HG03439 (cell line): ENCODE data around the gene AHCYL1.

Experiments
- ATAC-seq: cut with Tn5 transposase; IDR thresholded peaks from one replicate; pipeline ENCODE4 v1.9.1; 2021; ENCODE audit warnings: mild to moderate bottlenecking, moderate library complexity; ENCODE audit not compliant: unreplicated experiment

Gene AHCYL1

DNA sequence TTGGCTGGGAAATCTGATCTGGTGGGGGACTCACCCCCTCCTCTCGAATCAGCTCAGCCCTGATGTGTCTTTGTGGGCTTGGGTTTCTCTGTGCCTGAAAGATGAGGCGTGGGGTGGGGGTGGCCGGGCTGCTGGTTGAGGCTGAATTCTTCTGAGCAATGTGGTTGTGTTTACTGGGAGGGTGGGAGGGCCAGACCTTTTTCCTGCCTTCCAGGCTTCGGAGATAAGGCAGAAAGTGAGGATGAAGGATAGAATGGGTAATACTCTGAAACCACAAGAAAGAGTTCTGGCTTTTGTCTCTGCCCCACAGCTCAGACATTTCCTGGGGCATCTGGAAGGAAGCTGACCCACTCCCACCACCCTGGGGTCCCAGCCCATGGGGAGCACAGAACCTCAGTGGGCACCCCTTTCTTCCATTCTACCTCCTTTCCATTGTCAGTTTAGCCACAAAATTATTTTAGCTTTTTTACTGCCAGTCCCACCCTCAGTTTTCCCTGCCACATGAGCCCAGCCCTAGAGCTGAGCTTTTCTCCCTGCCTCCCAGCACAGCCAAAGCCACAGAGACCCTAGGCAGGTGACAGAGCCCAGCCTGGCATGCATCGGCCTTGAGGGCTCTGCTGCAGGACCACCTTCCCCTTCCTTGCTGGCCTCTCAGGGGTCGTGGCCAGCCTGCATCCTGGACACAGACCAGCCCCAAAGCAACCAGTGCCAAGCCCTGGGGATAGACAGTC lies 74.7 kb downstream of the AHCYL1 start:
- no peak for ATAC-seq

- no peak for ATAC-seq
These were observed 75.6 kb downstream of the AHCYL1 start for GRCh38 chr1:110060034-110060661.

DNA sequence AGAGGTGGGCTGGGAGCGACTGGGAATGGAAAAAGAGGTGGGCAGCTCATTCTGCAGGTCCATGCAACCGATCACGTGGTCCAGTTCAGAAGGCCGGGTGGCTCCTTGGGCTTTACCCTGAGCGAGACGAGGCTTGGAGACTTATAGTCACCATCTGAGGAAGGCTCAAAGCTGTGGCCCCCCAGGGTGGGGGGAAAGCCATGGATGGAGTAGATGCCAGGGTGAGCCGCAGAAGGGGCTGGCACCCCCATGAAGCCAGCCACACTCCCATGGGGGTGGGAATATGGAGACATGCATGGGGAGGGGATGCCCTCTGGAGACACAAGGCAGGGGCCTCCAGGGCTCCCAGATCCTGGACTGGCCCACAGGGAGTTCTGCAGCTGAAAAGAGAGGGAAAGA lies 76.1 kb downstream of the AHCYL1 start:
- ATAC-seq = no peak

- no peak for ATAC-seq
These were observed 76.8 kb downstream of the AHCYL1 start for GRCh38 chr1:110061341-110061740.

DNA sequence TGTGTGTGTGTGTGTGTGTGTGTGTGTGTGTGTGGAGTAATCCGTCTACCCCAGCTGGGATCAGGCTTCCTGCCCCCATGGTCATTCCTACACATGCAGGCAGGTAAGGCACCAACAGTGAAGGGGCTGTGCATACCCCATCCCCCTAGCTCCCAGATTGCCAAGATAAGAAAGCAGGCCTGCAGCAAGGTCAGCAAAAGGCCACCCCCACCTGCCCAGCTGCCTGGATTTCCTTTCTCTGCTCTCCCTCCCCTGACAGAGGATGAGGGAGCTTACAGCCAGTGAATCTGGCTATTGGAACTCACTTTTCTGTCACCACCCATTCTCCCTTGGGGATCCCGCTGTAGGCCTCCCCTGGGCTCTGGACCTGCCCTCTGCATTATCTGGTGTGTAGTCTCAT lies 78.0 kb downstream of the AHCYL1 start:
- no peak for ATAC-seq

DNA sequence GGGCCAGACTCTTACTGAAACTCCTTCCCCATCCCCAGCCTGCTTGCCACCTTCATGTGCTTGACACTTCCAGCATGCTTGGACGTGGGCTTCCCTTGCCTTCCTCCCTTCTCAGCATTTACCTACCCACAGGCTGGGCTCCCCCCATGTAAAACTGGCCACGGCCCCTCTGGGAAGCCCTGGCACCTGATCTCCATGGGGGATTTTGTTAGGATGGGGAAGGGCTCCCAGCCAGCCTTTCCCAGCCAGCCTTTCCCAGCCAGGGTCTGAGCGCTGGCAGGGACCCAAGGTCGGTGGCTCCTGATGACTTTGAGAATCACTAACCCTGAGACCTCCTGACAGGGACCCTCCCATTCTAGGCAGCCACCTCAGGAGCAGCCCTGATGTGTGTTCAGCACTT lies 79.2 kb downstream of the AHCYL1 start:
- ATAC-seq = no peak

DNA sequence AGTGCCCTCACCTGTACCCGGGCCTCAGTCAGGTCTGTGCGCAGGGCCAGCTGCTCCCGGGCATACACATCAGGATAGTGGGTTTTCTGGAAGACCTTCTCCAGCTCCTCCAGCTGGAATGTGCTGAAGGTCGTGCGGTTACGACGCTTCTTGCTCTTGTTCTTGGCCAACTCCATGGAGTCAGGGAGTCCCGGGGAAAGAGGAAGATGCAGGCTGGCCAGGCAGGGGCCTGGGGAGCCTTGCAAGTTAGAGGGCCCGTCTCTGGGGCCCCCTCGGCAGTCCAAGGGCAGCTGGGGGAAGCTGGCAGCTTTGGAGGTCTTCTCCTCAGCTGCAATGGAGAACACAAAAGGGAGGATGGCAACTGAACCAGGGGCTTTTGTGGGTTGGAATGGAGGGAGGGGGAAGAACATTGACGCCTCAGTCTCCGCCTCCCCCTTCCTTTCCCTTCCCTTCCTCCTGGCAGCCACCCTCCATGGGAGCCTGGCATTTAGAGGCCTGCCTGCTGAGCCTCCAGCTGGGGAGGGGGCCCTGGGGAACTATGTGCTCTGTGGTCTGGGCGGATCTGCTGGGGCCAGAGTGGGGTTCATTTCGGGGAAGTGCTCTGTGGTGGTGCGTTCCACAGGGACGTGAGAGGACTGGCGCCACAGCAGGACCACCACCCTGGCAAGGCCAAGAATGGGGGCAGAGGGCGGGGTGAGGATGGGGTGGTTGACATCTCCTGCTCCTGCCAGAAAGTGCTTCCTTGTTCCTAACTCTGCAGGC lies 80.2 kb downstream of the AHCYL1 start:
- no peak for ATAC-seq

- ATAC-seq = no peak
These were observed 81.3 kb downstream of the AHCYL1 start for GRCh38 chr1:110065841-110066240.

DNA sequence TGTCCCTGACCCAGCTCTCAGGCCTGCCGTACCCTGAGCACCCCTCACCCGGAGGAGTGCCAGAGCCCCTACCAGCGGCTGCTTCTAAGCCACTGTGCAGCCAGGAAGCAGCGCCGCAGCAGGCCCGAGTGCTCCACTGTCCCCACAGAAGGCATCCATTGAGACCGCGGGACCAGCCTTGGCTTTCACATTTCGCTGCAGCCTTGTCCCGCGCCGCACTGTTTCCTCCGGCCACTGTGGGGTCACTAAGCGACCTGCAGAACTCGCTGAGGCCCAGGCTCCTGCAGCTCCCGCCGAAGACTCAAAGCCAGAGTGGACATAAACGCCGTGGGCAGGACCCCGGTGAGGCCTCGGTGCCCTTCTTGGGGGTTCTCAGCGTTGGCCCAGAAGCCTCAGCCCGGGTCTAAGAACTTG lies 82.9 kb downstream of the AHCYL1 start:
- no peak for ATAC-seq

- no peak for ATAC-seq
These were observed 83.5 kb downstream of the AHCYL1 start for GRCh38 chr1:110067893-110068645.

- no peak for ATAC-seq
These were observed 84.3 kb downstream of the AHCYL1 start for GRCh38 chr1:110068646-110069403.

DNA sequence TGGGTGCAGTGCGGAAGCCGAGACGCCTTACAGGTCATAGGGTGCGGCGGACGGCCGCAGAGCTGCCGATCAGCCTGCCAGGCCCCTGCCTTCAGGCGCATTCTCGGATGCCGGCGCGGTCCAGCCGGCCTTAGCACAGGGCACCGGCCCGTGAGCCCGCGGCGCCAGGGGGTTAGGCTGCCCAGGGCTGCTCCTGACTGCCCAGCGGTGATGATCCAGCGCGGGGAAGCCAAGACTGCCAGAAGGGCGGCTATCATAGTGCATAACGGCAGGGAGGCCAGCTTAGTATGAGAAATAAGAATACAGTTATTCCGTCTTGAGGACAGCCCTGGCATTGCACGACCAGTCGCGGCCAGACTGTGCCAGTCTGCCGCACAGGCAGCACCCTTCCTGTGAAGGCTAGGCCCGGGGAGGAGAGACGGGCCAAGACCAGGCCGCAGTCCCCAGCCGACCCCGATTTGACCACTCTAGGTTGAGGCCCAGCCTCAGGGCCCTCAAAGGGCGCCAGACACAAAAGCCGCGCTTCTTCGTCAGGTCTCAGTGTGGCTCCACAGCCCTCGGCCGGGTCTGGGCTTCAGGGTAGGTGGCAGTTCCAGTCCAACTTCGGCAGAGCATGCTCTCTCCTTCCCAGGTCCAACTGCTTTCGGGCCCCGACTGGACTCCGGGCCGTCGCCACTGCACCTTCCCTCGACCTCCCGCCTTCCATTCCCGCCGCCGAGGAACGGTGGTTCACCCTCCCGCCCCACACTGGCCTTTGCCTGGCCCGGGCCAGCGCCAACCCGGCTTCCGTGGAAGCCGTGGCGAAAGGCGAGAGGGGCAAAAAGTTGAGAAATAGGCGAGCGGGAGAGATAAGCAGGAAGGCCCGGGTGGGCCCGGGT lies 85.1 kb downstream of the AHCYL1 start:
- ATAC-seq = no peak

- no peak for ATAC-seq
These were observed 85.7 kb downstream of the AHCYL1 start for GRCh38 chr1:110070282-110070669.

DNA sequence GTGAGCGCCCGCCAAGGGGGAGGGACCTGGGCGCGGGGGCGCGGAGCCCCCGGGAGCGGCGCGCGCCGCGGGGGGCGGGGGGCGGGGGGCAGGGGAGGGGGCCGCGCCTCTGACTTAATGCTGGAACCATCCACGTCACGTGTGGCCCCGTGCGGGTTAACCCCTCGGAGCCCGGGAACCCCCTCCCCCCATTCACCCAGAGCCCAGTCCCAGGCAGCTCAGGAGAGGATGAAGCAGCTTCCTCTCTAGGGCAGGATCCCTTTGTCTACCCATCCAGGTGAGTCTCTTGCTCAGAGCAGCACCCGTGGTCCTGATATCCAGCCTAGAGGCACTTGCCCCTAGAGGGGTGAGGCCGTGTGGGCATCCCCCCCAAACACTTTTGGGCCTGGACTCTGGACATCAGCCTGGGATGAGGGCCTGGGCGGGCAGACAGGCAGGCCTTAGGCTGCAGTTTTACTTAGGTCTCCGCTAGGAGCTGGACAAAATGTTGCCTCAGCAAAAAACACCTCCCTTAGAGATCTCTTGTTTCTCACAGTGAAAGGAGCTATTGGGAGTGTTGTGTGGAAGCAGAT lies 86.2 kb downstream of the AHCYL1 start, which contains the start of gene ALX3:
Gene ALX3 (minus strand): TSS at position 2 of the 572 bp plus-strand sequence. CDS start 60 bp downstream, outside the sequence.
- no peak for ATAC-seq
